Endodermal cell (in vitro differentiated cells): ENCODE results near the gene SMPD3. TPM values are rescaled to one million over a fixed set of nuclear protein-coding genes. Genes with fewer than 3 reads are reported as not detected.

Source experiments
- DNase-seq: peaks from one replicate; pipeline ENCODE4 v3.0.0-alpha.2; 2017
- H3K27ac ChIP-seq: 2 replicates; pipeline ENCODE4 v1.5.1; 2013; ENCODE audit warnings: mild to moderate bottlenecking, low read depth, low read length, moderate library complexity
- H3K27me3 ChIP-seq: 2 replicates; pipeline ENCODE4 v1.6.1; 2013; ENCODE audit warnings: mild to moderate bottlenecking, low read length, moderate library complexity; ENCODE audit not compliant: insufficient read depth, control insufficient read depth, poor library complexity, severe bottlenecking
- H3K36me3 ChIP-seq: 2 replicates; pipeline ENCODE4 v1.7.0; 2013; ENCODE audit warnings: mild to moderate bottlenecking, low read length, moderate library complexity; ENCODE audit not compliant: control insufficient read depth, insufficient read depth
- H3K4me1 ChIP-seq: one replicate; pipeline ENCODE4 v1.7.0; 2013; ENCODE audit warnings: low read length; ENCODE audit not compliant: control insufficient read depth, insufficient read depth
- H3K4me3 ChIP-seq: 2 replicates; pipeline ENCODE4 v1.5.1; 2013; ENCODE audit warnings: mild to moderate bottlenecking, low read length, moderate library complexity
- H3K9ac ChIP-seq: 2 replicates; pipeline ENCODE4 v1.6.1; 2013; ENCODE audit warnings: mild to moderate bottlenecking, low read length, moderate library complexity; ENCODE audit not compliant: poor library complexity, severe bottlenecking; ENCODE audit errors: extremely low read depth
- H3K9me3 ChIP-seq: 2 replicates; pipeline ENCODE4 v1.6.1; 2013; ENCODE audit warnings: mild to moderate bottlenecking, low read length, moderate library complexity; ENCODE audit not compliant: control insufficient read depth
- H3K27ac Mint-ChIP-seq: 2 replicates; pipeline ENCODE4 v1.8.0; 2020; ENCODE audit warnings: mixed read lengths
- H3K27me3 Mint-ChIP-seq: 2 replicates; pipeline ENCODE4 v1.8.0; 2021; ENCODE audit warnings: mild to moderate bottlenecking, mixed read lengths; ENCODE audit not compliant: insufficient read depth
- H3K36me3 Mint-ChIP-seq: 2 replicates; pipeline ENCODE4 v1.8.0; 2020; ENCODE audit warnings: low read depth, mixed read lengths
- H3K4me1 Mint-ChIP-seq: 2 replicates; pipeline ENCODE4 v1.8.0; 2020; ENCODE audit warnings: mixed read lengths
- H3K4me3 Mint-ChIP-seq: 2 replicates; pipeline ENCODE4 v1.8.0; 2020; ENCODE audit warnings: mild to moderate bottlenecking, moderate library complexity, mixed read lengths
- H3K9me3 Mint-ChIP-seq: 2 replicates; pipeline ENCODE4 v1.8.0; 2020; ENCODE audit warnings: mild to moderate bottlenecking, mixed read lengths
- WGBS, 2 experiments: methylation state at CpG; one replicate each; pipeline versions ENCODE4 v1.1.5 to v1.1.7; 2013; ENCODE audit warnings: missing lambda C conversion rate in 2 of 2, mixed read lengths in 1 of 2; ENCODE audit not compliant: insufficient coverage in 1 of 2, insufficient read length in 1 of 2; 5-methylcytosine and 5-hydroxymethylcytosine counted together
- total RNA-seq, 2 donors: library from RNA; stranded (reverse); fragmentation: NEBNext Ultra II Directional in 1 of 2; extraction: Animal tissue kit (Norgen Biotek cat#: 25700) in 1 of 2; gene quantifications; 2 replicates in 1 of 2; 3 replicates in 1 of 2; pipeline ENCODE4 v1.2.1, GENCODE V29; 2021
- TF ChIP-seq, protein P1 (sequence below): fragments of 200-600 bp; sonication (generic); conservative IDR thresholded peaks from 2 replicates; pipeline ENCODE4 v1.5.0; 2021; ENCODE audit warnings: antibody characterized with exemption, mild to moderate bottlenecking

Gene SMPD3
- total RNA-seq, 2 donors from 2014 or later: 0.07 TPM; not detected in 1

- H3K9me3 Mint-ChIP-seq: no peaks in the 10 kb centered on the region
- no peaks in the 10 kb centered on the region for H3K27me3 Mint-ChIP-seq
- DNase-seq: no peak
- Histone ChIP-seq H3K4me1 (no peaks in the 10 kb centered on the region), H3K4me3 (no peak overlapping the region), H3K9ac (no peak overlapping the region), H3K36me3 (no peaks in the 10 kb centered on the region), H3K27ac (no peak overlapping the region), H3K9me3 (no peaks in the 10 kb centered on the region), H3K27me3 (no peaks in the 10 kb centered on the region)
- TF ChIP-seq, protein P1, sequence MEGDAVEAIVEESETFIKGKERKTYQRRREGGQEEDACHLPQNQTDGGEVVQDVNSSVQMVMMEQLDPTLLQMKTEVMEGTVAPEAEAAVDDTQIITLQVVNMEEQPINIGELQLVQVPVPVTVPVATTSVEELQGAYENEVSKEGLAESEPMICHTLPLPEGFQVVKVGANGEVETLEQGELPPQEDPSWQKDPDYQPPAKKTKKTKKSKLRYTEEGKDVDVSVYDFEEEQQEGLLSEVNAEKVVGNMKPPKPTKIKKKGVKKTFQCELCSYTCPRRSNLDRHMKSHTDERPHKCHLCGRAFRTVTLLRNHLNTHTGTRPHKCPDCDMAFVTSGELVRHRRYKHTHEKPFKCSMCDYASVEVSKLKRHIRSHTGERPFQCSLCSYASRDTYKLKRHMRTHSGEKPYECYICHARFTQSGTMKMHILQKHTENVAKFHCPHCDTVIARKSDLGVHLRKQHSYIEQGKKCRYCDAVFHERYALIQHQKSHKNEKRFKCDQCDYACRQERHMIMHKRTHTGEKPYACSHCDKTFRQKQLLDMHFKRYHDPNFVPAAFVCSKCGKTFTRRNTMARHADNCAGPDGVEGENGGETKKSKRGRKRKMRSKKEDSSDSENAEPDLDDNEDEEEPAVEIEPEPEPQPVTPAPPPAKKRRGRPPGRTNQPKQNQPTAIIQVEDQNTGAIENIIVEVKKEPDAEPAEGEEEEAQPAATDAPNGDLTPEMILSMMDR: no peak
- no peak overlapping the region for H3K27ac Mint-ChIP-seq
- H3K4me1 Mint-ChIP-seq: peaks cover 4% of the 10 kb centered on the region
- no peak overlapping the region for H3K4me3 Mint-ChIP-seq
- no peaks in the 10 kb centered on the region for H3K36me3 Mint-ChIP-seq
- WGBS, 2 experiments: 90 to 94% methylated on average over 2 to 14 of the region's 14 CpGs
Measured at GRCh38 chr16:68367891-68368290, 80.4 kb downstream of the SMPD3 start.

GRCh38 chr16:68367440-68367839 is 80.9 kb downstream of the SMPD3 start:
- no peak overlapping the region for H3K9ac ChIP-seq
- no peak overlapping the region for H3K4me3 Mint-ChIP-seq
- no peaks in the 10 kb centered on the region for H3K9me3 ChIP-seq
- H3K9me3 Mint-ChIP-seq: no peaks in the 10 kb centered on the region
- H3K36me3 Mint-ChIP-seq: no peaks in the 10 kb centered on the region
- H3K4me1 ChIP-seq: no peaks in the 10 kb centered on the region
- TF ChIP-seq, protein P1: no peak
- peaks cover 4% of the 10 kb centered on the region for H3K4me1 Mint-ChIP-seq
- no peaks in the 10 kb centered on the region for H3K27me3 ChIP-seq
- DNase-seq: no peak
- no peak overlapping the region for H3K27ac Mint-ChIP-seq
- 90 to 97% methylated on average over 14 to 20 of the region's 20 CpGs for WGBS, 2 experiments
- H3K27me3 Mint-ChIP-seq: no peaks in the 10 kb centered on the region
- H3K27ac ChIP-seq: no peak overlapping the region
- no peaks in the 10 kb centered on the region for H3K36me3 ChIP-seq
- no peak overlapping the region for H3K4me3 ChIP-seq

DNA sequence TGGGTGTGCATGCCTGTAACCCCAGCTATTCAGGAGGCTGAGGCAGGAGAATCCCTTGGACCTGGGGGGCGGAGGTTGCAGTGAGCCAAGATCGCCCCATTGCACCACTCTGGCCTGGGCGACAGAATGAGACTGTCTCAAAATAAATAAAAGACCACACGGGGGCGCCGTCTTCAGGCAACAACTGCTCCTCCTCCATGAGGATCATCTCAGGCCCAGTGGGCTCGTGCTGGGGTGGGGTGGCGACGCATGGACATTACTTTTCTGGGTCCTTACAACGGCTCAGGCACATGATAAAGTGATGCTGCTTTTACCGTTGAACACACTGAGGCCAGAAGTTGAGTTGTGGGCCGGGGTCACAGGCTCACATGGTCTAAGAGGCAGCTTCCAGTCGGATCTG is 81.3 kb downstream of the SMPD3 start:
- Mint-ChIP-seq H3K4me3 (no peak overlapping the region), H3K27me3 (no peaks in the 10 kb centered on the region), H3K4me1 (peaks cover 4% of the 10 kb centered on the region), H3K27ac (no peak overlapping the region), H3K36me3 (no peaks in the 10 kb centered on the region), H3K9me3 (no peaks in the 10 kb centered on the region)
- DNase-seq: peak; percentile 90
- no peaks in the 10 kb centered on the region for H3K27me3 ChIP-seq
- H3K9ac ChIP-seq: no peak overlapping the region
- H3K4me3 ChIP-seq: no peak overlapping the region
- WGBS, 2 experiments: 54 to 59% methylated on average over 13 of the region's 13 CpGs
- H3K4me1 ChIP-seq: no peaks in the 10 kb centered on the region
- TF ChIP-seq, protein P1: peak; percentile 86
- no peaks in the 10 kb centered on the region for H3K9me3 ChIP-seq
- no peak overlapping the region for H3K27ac ChIP-seq
- H3K36me3 ChIP-seq: no peaks in the 10 kb centered on the region
